ENCODE results near the gene TMEM144. TPM values are rescaled to one million over a fixed set of nuclear protein-coding genes. Genes with fewer than 3 reads are reported as not detected.
A peak's percentile ranks its signal among the peaks of the same experiment; 100 is the strongest.

TMEM144 gene
- 6.2 and 7.9 TPM in 2 replicates for total RNA-seq (2014; rRNA removed)
- 1.7 TPM for polyA plus RNA-seq (2012)

DNA sequence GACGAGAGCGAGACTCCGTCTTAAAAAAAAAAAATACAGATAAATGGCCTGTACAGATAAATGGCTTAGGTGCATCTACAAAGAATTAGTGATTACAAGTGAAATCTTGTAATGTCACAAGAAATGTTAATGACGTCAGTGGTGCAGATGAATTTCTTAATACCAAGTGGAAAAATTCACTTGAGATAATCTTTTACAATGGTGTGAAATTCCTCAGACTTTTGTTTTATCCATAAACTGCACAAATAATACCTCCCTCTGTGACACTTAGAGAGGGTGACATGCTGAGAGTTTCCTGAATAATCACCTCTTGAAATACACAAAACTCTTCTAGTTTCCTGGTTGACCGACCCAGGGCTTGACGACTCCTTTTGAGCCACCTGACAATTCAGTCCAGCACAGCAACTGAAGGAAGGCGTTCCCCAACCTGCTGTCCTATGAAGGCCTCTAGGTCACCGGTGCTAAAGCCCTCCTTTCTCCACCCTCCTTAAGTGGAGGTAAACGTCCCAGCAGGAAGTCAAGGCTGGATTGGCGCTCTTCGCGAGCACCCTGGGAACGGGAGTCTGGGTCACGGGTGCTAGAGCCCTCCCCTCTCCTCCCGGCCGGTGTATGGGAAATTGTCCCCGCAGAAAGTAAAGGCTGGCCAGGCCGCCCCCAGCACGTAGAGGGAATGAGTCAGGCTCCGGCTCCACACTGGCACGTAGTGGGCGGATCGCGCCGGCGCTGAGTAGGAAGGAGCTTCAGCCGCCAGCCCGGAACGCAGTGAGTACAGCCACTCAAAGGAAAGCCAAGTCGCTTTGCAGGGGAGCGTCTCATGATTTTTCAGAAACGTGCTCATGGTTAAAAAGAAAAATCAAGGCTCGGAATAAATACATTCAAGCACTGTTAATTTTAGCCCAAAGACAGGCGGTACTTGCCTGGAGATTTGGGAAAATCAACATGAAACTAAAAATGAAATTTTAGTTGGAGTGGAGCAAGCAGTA lies at the start of gene TMEM144:
TSS of gene TMEM144 (plus strand) at position 662 of the 983 bp plus-strand sequence. CDS start 2,182 bp downstream, outside the sequence.
- DNase-seq (ENCODE audit: low read depth) = peak; percentile 88

DNA sequence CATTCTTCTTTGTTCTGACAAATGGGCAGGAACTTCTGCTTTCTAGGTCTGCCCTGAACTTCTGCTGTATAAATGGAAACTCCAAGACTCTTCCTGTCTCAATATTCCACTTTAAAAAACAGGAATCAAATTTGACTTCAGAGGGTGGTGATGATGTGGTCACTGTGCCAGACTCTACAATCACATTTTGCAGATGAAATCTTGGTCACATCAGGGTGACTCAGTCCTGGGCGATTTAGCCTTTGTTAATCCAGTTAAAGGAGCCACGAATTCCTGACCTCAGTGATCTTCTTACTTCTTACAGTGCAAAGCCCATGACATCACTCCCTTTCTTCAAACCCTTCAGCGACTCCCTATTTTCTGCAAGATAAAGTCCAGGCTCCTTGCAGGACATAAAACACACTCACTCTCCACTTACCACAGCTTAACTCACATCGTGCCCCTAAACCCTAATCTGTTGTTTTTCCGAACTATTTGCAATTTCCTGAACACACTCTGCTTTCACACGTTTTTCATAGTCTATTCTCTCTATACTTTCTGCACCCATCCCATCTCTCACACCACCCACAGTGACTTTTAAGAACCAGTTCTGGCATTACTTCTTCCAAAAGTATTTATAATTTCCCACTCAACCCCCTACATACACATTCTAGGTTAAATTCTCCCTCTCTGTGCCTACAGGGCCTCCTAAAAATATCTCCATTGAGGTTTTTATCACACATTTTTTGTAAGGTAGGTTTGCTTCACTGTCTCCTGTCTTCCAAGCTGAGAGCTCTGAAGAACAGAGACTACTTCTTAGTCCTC lies 48.5 kb upstream of the TMEM144 start:
- DNase-seq (ENCODE audit: low read depth) = peak; percentile 95

DNA sequence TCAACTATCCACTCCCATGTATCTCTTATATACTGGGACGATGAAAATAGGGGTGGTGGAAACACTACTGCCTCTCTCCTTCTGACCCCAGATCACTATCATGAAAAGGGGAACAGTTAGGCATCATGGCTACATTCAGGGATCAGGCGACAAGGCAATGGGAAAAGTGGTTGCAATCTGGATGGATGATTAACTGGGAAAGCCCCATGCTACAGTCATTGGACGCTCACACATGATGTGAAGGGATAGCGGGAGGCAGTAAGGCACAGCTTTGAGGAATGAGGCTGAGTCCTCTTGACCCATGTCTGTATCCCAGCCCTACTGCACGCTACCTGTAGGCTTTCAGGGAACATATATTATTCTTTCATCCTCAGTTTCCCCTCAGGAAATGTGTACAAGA lies 47.7 kb upstream of the TMEM144 start:
- peak; percentile 18 for DNase-seq (ENCODE audit: low read depth)

DNA sequence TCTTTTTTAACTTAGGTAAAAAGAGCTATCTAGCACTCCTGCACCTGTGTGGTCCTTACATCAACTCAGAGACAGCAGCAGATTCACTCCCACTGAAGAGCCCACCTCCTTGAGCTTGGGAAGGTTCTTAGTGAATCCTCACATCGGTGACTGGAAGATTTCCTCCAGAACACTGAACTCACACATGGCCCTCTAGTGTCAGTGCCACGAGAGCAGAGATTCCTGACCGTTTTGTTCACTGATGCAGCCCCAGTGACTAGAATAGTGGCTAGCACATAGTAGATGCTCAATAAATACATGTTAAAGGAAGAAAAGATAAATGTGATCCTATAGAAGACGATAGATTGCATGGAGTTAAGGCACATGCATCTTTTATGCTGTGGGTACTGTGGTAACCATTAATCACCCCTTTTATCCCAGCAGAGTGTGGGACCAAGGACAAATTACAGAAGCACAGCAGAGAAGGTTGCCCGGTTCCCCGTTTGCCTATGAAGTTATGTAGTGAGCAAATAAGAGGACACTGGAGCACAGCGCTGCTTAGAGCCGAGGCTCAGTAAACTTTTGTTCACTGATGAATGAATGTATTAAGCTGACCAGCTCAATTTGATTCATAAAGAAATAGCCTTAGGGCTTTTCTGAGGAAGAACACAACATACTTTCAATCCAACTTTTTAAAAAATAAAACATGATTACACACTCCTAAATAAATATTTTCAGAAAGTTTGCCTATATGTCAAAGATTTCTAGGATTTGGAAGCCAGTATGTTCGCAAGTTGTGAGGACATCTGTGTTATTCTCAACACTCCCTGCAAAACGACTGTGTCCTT lies 46.1 kb upstream of the TMEM144 start:
- peak; percentile 34 for DNase-seq (ENCODE audit: low read depth)

DNA sequence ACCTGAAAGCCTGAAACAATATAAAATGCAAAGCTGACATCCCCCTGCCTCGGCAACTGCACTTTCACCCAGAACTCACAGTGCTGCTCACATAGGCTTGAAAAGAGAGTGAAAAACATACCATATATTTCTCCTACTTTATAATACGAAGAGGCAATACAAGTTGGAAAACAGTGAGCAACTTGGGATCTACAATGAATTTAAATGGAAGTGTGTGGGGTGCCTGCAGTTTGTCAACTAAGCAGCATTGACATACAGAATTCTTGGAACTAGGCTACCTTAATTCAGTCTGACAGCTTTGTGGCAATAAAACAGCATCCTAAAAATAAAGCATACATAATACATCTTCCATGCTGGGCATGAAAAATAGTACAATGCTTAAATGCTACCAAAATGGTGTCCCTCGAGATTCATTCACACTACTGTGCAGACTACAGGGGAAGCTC lies 45.5 kb upstream of the TMEM144 start:
- DNase-seq (ENCODE audit: low read depth) = no peak

DNA sequence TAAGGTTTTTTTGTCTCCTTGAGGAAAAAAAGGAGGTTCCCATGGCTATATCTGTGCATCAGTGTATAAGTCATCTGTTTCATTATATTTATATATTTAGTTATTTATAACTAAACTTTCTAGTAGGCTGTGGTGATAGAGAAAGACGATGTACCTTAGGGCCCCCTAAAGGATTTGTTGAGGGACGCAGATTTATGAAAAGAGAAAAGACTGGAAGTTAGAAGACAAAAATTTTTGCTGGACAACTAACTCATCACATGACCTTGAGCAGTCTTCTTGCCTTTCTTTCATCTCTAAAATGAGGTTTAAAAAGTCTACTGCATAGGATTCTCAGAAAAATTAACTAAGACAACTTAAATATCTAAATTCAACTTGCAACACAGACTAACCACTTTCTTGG lies 43.6 kb upstream of the TMEM144 start:
- DNase-seq (ENCODE audit: low read depth) = peak; percentile 69

DNA sequence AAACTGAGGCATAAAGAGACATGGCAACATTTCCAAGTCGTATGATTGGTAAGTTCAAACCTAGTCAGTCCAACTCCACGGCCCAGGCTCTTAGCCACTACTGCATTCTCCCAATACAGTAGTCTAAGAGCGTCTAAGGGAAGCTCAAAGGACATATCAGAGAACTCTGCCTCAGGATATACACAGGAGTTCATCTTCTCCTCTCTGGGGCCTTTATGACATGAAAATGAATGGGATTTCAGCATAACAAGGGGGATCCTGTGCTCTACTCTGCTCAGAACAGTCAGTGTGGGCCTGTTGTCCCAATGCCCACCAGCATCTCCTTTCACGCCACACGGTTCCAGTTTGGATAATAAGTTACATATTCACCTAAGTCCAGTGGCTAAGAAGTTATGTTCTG lies 41.7 kb upstream of the TMEM144 start:
- DNase-seq (ENCODE audit: low read depth) = no peak

DNA sequence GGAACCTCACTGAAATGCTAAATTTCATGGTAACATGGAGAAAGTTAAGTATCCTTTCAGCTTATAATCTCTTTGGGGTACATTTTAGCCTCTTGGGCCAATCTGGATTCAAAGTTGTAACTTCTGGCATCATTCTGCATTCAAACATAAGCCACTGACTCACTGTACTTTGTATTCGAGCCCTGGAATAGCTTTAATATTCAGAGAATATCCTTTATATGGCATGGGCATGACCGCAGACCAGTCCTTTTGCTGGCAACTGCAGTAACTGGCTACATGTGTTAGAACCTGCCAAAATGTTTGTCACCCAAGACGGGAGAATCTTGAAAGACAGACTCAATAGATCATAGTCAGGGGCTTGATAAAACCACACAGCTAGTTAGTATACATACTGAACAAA lies 40.8 kb upstream of the TMEM144 start:
- DNase-seq (ENCODE audit: low read depth) = peak; percentile 80

DNA sequence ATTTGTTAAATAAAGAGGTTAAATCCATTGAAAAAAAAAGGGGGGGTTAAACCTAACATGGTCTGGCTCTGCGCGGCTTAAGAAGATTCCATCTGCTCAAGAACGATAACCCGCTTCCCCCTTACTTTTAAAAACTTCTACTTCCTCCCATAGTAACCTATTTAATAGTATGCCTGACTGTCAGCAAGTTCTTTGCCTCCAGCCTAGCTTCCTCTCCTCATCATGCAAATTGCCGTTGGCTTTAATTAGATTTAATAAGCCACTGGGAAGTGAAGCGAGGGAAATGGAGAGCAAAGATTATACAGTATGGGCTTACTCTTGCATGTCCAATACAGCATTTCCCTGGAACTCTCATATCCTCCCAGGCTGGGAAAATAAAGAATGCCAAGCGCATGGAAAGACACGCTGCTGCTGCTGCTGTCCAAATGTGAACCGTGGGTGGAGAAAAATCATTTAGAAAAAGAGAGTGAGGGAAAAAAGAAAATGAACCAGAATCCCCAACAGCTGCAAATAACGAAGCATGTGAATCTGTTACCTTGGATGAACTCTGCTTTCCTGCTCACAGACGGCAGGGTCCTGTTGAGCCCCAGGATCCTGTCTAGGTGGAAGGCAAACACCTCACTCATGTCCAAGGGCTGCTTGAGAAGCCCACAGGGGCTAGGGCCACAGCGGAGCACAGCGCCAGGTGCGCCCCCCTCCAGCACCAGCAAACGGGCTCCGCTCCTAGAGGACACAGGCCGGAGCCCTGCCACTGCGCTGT lies 40.2 kb upstream of the TMEM144 start:
- peak; percentile 75 for DNase-seq (ENCODE audit: low read depth)

DNA sequence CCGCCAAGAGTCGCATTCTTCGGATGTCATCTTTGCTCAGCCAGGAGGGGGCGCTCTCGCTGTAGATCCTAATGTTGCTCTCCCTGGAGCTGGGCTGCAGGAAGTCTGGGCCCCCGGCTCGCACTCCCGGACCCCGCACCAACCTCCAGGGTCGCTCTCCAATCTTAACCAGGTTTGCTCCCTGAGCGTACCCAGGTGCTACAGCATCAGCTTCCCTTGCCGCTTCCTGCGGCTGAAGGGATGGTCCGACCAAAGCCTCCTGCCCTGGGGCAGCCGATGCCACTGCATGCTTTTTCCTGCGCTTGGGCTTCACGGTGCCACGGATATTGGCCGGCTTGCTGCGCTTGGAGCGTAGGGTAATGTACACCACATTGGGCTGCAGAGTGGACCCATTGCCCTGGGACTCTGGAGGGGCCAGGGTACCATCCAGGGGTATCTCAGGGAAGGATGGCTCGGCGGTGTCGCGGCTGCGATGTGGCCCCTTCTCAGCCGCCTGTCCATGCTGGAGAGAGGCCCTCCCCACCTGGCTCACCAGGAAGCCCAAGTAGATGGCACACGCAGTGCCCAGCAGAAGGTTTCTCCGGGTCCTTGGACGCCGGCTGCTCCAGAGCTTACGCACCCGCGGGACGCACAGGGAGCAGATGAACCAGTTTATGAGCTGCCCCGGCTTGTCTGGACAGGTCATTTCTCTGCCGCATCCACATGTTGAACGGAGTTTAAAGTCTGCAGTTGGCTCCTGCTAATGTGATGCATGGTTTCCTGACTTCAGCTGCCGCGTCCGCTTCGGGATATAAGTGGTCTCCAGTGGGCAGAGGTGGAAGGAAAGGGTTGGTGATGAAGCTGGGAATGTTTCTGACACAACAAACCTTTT lies 39.4 kb upstream of the TMEM144 start:
- DNase-seq (ENCODE audit: low read depth) = peak; percentile 84

DNA sequence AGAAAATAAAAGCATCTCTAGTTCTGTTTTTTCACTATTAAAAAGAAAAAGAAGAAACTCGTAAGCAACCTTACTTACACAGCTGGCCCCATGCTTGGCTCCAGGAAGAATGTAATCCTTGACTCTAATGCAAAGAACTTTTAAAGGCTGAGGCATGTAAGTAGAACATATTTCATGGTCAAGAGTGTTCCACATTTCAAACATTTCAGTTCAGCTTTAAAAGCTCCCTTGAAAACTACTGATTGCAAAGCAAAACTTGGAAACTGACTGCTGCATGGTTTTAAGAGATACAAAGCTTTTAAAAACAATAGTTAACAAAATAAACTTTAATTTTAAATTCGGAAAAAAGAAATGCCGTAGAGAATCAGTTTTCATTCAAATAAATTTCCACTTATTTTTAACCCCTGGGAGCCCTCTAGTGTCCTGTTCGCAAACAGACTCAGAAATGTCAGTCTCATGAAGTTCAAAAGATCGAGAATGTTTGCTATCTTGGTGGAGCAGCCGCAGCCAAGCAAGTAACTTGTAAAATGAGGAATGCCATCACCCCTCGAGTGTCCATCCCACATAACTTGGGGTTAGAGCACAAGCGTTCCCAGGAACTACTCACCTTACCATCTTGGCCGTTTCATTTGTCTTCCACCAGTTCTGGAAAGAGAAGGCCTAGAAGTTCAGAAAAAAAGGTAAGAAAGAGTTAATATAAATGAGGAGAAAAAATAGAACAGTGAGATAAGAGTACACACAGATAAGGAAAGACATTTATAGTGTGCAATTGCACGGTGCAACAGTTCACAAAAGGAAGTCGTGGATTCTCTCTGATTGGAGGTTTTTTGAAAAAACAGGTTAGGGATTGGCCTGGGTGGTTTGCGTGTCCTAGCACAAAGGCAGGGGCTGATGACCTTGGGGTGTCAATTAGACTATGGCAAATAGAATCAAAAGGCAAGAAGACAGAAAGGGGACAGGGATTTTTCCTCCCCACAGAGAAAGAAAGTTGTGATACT lies 37.7 kb upstream of the TMEM144 start, which contains the start of gene GASK1B:
TSS of gene GASK1B (minus strand) at position 765 of the 998 bp plus-strand sequence. CDS start 1,650 bp downstream, outside the sequence.
- DNase-seq (ENCODE audit: low read depth) = peak; percentile 77

DNA sequence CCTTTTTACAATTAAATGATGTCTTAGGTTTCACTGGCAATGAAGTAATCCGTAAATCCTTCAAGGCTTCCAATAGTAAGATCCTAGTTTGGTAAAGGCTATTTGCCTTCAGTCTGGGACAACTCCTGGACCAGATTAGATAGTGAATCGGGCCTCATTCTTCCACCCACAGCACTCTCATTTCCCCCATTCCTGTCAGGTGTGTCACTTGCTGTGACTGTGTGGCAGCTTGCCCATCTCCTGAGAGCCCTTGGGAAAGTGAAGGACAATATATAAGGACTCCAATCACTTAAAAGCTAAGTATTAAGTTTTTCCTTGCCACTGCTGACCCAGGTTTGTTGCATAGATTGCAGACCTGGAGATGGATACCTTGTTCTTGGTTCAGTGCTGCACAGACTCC lies 34.2 kb upstream of the TMEM144 start:
- peak; percentile 49 for DNase-seq (ENCODE audit: low read depth)

DNA sequence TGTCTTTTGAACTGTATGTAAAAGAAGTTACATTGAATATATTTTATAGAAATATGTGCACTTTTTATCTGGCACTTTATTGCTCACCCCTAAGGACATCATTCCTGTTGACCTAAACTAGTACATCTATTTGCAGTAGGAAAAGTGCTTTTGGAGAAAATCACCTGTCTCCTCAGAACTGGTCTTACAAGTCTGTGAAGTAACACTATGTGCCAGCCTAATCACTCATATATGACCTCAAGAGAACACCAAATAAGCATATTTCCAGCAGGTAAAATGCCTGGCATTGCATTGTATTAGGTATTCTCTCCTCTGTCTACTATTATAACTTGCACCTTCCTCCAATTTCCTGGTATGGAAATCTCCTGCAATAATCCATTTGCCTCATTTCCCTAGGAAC lies 33.5 kb upstream of the TMEM144 start:
- DNase-seq (ENCODE audit: low read depth) = no peak

DNA sequence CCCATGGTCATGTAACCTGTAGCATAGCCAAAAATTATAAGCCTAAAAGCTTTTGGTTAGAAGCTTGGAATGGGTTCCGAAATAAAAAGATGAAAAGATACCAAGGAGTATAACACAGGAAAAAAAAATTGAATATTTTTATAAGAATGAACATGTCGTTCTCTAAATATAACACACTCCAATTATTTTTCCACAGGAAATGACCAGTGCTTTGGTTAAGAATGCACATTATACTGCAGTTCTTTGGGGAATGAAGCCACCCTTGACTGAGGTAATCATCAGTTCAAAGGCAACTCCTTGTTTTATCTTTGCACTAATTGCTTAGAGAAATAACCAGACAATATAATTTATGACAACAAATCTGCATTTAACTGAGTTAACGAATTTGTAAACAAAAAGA lies 30.8 kb upstream of the TMEM144 start:
- no peak for DNase-seq (ENCODE audit: low read depth)

DNA sequence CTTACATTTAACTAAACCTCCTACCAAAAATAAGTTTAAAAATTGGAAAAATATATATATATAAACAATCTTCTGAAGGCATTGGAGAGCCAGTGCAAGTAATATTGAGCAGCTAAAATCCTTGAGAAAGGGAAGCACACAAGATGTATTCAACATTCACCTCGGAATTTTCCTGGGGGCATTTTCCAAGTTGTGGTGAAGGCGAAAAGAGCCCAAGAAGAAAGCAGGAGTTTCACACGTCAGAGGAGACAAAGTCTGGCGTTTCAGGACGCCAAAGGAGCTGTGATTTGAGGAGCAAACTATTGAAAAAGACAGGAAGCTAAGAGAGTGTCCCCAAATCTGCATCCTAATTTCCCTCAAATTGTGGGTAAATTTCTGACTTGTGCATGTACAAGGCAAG lies 28.4 kb upstream of the TMEM144 start:
- no peak for DNase-seq (ENCODE audit: low read depth)

DNA sequence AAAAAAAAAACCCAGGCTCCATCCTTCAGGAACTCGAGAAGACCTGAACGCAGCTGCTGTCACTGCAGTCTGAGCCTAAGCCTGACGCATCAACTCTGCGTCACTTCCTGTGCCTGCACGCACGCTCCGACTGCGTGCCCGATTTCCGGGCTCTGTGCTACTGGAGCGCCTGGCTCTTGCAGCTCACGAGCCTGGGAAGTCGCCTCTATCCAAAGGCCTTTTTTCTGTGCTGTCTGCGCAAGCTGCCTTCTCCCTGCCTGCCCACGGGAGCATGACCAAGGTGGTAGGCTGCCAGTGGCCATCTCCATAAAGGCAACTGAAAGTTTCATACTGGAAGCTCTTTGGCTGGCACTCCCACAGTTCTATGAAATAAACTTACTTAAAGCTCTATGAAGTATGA lies 27.6 kb upstream of the TMEM144 start:
- no peak for DNase-seq (ENCODE audit: low read depth)

DNA sequence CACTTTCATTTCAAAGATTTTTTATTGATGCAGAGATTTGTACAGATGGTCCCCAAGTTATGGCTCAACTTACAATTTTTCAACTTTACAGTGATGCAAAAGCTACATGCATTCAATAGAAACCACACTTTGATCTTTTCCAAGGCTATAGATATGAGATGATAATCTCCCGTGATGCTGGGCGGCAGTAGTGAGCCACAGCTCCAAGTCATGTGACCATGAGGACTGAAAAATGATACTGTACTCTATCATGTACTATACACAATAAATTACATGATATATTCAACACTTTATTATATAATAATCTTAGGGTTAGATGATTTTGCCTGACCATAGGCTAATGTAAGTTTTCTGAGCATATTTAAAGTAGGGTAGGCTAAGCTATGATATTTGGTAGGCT lies 23.5 kb upstream of the TMEM144 start:
- DNase-seq (ENCODE audit: low read depth) = no peak

DNA sequence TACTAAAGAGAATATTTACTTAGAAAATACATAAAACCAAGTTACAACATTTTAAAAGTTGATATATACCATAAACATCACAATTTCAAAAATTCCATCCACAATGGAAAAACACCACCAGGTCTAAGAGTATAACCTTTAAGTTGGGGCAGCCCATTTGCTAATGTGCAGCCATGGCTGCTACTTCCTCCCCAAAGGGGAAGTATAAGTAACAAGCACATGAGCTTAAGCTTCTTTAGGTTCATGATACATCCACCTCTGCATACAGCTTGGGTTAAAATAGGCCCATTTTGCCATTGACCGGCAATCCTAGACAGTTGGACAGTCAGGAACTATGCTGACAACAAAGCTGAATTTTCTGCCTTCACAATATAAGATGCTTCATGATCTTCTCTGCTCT lies 20.9 kb upstream of the TMEM144 start:
- DNase-seq (ENCODE audit: low read depth) = no peak
